Kidney tubule cell (primary cell): ENCODE data around the gene GABRB1.

Experiments used
- DNase-seq: peaks from one replicate; pipeline ENCODE4 v3.0.0-alpha.2; 2018; ENCODE audit warnings: low spot score

GABRB1 gene

DNA sequence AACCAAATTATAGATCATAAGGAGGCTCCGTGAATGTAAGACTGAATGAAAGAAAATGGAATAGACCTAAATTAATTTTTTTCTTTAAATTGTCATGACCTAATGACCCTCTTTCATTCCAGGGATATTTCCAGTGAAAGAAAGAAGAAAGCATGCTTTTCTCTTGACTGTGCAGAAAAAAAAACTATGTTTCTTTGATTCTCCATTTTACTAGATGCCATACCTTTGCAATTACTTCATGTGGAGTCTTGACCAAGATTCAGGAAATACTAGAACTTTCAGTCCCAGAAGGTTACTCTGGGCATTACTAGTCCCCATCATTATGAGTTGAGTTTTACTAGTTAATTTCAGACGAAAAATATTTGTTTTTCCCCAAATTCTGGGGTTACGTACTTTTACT lies 438.6 kb downstream of the GABRB1 start:
- peak; percentile 40 for DNase-seq

GRCh38 chr4:47471064-47471463 lies 439.7 kb downstream of the GABRB1 start:
- DNase-seq, result no peak

- no peak for DNase-seq
Observed at GRCh38 chr4:47471591-47471990, 440.2 kb downstream of the GABRB1 start.

DNA sequence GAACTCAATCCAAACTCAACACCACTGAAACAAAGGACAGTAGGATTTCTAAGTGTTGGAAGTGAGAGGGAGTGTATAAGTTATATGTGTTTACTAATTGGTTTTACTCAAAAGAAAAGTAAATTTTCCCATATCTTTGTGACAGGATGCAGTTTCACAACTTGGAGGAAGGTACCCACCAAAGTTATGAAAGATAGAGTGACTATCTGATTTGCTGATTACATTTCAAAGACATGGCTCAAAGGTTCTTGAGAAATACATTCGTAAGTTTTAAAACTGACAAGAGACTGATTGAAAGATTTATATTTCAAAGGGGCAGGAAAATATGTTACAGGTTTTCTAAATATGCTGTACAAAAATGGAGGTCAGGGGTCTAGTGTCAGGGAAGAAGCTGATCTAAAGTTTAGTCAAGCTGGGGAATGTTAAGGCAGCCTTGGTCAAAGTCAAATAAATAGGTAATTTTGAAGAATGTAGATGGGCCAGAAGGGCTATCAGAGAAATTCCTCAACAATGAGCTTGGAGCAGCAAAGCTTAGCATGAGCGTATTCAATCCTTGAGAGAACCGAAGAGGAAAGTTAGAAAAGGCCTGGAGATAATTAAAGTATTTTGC lies 441.9 kb downstream of the GABRB1 start:
- DNase-seq, result no peak

- no peak for DNase-seq
Observed at GRCh38 chr4:47474799-47475198, 443.4 kb downstream of the GABRB1 start.

GRCh38 chr4:47475411-47475810 lies 444.0 kb downstream of the GABRB1 start:
- no peak for DNase-seq
